LNCAP (cell line): ENCODE measurements around the gene MRPL11.

Experiments
- CTCF ChIP-seq: fragments of 450-650 bp; IDR thresholded peaks from 2 replicates; pipeline ENCODE4 v1.5.1; 2017; ENCODE audit warnings: mild to moderate bottlenecking

MRPL11 gene

GRCh38 chr11:66450560-66450959 is 11.9 kb upstream of the MRPL11 start:
- TF ChIP-seq CTCF: no peak

- TF ChIP-seq CTCF: no peak
These were observed 9.9 kb upstream of the MRPL11 start for GRCh38 chr11:66448523-66448922.

- TF ChIP-seq CTCF: no peak
These were observed 8.4 kb upstream of the MRPL11 start for GRCh38 chr11:66447012-66447411.

- no peak for TF ChIP-seq CTCF
These were observed 5.0 kb upstream of the MRPL11 start for GRCh38 chr11:66443602-66444001.

GRCh38 chr11:66437979-66438503 is 607 bp downstream of the MRPL11 start:
- no peak for TF ChIP-seq CTCF

- TF ChIP-seq CTCF: no peak
These were observed 6.1 kb downstream of the MRPL11 start for GRCh38 chr11:66432597-66432996.

GRCh38 chr11:66429983-66430602 is 8.6 kb downstream of the MRPL11 start:
- peak; percentile 94 for TF ChIP-seq CTCF

GRCh38 chr11:66428933-66429332 is 9.7 kb downstream of the MRPL11 start:
- TF ChIP-seq CTCF: no peak
